ENCODE data around the gene APMAP.
"Not testable (repeated sequence)": the region's sequence is repeated elsewhere in the genome, so short reads cannot be mapped to it uniquely, and the experiment has no call there.

Gene APMAP

DNA sequence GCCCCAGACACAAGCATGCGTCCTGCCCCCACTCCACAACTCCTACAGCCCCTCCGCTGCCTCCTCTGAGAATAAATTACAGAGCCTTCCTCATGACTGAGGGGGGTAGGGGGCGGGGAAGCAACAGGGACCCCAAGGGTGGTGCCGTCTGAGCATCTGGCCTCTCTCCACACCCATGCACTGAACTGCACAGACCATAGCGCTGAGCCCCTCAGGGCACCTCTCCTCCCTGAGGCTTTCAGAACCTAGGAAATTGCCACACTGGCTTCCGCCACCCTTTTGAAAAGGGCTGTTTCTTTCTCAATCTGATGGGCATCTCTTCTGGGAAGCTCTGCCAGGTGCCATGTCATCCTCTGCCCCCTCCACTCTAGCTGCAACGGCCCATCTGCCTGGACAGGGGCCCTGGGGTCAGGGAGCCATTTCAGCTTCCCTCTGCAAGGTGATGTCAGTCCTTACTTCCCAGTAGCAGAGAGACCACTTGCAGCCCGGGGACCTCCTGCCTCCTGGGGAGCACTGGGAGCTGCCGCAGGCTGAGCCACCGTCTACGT, 40.9 kb downstream of the APMAP start:
- no peak for DNase-seq (ENCODE audit: low spot score)

- DNase-seq (ENCODE audit: low spot score): no peak
Observed at GRCh38 chr20:24950836-24951525, 41.6 kb downstream of the APMAP start.

DNA sequence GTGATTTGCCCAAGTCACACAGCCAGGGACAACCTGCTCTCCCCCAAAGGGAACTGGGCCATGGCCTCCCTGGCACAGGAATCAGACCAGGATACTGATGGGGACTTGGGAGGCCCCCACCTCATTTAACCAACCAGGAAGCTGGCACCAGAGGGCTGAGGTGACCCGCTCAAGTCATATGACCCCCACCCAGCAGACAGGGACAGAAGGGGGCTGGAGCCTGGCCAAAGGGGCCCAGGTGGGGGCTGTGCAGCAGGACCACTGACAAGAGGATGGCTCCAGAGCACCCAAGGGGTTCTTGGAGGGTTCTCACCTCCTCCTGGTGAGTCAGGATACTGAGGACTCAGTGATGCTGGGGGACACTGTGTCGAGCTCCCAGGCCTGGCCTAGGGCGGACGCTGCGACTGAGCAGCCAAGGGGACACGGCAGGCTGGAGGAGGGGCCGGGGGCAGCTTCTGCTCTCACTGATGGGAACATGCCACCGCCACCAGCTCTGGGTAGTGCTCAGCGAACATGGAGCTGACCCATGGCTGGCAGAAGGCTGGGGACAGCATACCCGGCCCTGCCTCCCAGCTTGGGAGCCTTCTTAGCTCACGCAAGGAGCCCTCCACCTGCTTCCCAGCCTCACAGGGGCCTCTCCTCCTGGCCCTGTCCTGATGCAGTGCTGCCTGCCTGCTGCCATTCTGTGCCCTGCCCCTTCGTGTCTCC, 42.3 kb downstream of the APMAP start:
- no peak for DNase-seq (ENCODE audit: low spot score)

DNA sequence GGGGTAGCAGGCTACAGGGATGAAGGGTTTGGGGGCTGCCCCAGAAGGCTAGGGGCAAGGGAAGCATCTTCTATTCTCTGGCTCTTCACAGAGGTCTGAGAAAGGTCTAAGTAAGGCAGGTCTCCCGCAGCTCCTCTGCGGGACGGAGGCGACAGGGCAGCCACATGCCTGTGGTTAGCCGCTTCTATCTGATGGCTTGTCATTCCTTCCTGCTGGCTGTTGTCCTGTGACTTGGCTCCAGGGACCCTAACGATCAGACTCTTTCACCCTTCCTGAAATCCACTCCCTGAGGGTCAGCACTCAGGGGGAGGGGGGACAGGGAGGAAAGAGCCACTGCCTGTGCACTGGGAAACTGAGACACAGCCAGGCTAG, 42.8 kb downstream of the APMAP start:
- DNase-seq (ENCODE audit: low spot score): no peak

GRCh38 chr20:24948939-24949679, 43.4 kb downstream of the APMAP start, which contains the start of gene CST7:
CST7 (plus strand) TSS chr20:24949269; CDS start chr20:24949506, 237 bp downstream.
- DNase-seq (ENCODE audit: low spot score): no peak

DNA sequence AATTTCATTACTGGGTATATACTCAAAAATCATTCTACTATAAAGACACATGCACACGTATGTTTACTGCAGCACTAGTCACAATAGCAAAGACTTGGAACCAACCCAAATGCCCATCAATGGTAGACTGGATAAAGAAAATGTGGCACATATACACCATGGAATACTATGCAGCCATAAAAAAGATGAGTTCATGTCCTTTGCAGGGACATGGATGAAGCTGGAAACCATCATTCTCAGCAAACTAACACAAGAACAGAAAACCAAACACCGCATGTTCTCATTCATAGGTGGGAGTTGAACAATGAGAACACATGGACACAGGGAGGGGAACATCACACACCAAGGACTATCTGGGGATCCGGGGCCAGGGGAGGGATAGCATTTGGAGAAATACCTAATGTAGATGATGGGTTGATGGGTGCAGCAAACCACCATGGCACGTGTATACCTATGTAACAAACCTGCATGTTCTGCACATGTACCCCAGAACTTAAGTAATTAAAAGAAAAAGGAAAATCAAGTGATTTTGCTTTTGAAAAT, 44.1 kb downstream of the APMAP start:
- DNase-seq (ENCODE audit: low spot score): not testable (repeated sequence)

- DNase-seq (ENCODE audit: low spot score): not testable (repeated sequence)
Observed at GRCh38 chr20:24946376-24946775, 46.2 kb downstream of the APMAP start.

DNA sequence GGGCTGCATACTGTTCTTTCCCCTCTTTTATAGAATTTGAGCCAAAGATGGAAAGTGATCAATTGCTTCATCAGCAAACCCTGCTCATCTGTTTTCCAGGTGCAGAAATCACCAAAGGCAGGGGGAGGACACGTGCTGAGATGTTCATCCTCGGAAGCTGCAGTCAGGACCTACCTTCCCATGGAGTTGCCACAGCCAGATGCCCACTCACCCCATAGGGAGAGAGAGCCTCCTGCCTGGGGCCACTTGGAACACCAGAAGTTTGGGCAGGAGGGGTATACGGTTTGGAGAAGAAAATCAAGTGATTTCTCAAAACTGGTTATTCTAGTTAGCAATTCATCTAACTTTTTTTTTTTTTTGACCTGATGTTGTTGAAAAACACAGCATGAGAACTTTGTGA, 48.8 kb downstream of the APMAP start:
- DNase-seq (ENCODE audit: low spot score): no peak

DNA sequence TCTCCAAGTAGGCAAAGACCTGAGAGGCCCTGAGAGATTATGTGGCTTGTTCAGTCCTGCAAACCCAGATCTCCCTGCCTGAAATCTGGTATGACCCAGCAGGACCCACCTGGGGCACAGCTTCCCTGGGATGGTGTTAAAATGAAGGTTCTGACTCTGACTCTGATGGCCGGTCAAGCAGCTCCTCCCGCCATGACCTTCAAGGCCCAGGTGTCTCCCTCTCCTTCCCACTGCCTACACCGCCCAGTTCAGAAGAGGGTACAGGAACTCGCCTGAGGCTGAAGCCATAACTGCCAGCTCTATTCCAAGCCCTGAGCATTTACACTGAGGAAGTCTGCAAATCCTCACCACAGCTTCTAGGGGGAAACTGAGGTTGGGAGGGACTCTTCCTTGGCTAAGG, 49.4 kb downstream of the APMAP start:
- DNase-seq (ENCODE audit: low spot score): no peak

- DNase-seq (ENCODE audit: low spot score): no peak
Observed at GRCh38 chr20:24942679-24943078, 49.9 kb downstream of the APMAP start.

DNA sequence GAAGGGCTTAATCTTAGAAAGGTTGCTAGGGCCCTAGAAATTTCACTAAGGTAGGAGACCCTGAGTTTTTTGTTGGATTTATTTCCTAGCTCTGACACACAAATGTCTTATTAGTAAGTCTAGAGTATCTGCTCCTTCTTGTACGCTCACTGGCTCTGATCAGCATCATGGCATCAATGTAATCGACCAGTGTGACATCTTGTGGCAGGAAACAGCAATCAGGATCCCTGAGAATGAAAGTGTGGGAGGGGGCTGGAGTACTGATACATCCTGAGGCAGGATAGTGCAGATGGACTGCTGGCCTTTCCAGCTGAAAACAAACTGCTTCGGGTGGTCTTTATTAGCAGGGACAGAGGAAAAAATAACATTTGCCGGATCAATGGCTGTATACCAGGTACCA, 53.5 kb downstream of the APMAP start:
- no peak for DNase-seq (ENCODE audit: low spot score)

- no peak for DNase-seq (ENCODE audit: low spot score)
Observed at GRCh38 chr20:24938498-24938897, 54.1 kb downstream of the APMAP start.

GRCh38 chr20:24937579-24937978, 55.0 kb downstream of the APMAP start:
- DNase-seq (ENCODE audit: low spot score): no peak

DNA sequence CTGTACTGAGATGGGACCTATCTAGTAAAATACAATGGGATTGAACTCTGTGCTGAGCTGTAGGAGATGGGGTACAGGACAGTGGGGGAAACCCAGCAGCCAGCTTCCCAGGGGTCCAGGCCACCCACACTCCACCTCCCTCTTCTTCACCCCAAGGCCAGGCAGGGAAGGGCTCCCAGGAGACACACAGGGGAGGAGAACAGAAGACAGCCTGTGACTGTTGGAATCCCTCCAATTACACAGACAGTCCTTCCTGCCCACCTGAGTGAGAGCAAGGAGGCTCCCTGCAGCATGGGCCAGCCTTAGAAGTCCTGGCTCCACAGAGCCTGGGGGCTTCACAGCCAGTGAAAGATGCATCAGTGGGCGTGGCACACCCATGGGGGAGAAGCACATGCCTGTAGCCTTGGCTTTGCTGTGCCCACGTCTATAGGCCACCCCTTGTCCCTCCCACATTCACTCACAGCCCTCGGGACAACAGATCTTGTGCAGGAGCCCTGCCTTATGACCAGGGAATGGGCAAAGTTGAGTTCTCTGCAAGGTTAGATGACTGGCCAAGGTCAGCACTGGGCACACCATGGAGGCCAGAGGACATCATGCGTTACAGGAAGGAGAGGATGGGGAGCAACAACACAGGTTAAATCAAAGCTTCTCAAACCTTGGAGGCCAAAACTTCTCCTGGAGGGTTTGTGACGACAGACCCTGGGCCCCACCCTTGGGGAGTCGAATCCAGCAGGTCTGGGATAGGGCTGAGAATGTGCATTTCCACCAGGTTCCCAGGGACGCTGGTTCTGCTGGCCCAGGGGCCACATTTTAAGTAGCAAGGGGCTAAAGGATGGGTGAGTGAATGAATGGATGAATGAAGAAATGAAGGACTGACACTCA, 55.8 kb downstream of the APMAP start:
- DNase-seq (ENCODE audit: low spot score): no peak

DNA sequence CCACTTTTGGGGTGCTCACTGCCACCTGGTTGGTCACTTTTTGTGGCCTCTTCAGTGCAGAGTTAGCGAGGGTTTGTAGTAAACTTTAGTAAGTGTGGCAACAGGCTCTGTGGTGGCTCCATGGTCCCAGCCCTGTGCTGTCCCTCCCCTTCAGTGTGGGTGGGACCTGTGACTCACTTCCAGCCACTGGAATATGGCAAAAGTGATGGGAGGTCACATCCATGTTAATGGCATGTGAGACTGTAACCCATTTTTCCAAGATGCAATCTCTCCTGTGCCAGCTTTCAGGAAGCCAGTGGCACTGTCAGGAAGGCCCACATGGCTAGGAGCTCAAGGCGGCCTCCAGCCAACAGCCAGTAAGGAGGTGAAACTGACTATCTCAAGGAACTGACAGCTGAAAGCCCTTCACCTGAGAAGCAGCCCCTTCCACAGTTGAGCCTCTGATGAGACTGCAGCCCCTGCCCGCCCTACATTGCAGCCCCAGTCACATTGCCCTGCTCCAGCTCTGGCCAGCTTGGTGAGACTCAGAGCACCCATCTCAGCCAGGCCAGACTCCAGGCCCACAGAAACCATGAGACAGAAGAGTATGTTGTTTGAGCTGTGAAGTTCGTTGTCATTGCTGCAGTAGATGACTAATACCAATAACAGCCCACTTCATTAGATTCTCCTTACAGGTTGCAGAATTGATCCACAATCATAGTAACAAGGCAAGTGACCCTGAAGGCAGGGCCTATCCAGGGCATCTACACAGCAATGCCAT, 56.6 kb downstream of the APMAP start:
- no peak for DNase-seq (ENCODE audit: low spot score)

DNA sequence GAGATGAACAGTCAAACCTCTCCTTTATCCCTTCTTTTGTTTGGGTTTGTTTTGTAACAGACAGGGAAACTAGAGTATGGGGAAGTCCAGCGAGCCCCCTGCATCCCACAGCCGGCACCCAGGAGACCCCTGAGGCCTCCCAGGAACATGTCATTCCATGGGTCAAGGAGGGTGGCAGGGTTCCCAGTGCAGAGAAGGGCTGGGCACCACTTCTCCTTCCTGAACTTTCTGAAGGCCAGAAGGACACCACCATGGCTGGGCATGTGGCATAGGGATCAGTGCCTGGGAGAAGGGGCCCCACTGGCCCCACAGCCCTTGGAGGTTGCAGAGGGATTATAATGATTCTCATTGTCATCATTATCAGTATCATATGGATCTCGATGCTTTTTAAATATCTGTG, 57.4 kb downstream of the APMAP start:
- DNase-seq (ENCODE audit: low spot score): no peak

DNA sequence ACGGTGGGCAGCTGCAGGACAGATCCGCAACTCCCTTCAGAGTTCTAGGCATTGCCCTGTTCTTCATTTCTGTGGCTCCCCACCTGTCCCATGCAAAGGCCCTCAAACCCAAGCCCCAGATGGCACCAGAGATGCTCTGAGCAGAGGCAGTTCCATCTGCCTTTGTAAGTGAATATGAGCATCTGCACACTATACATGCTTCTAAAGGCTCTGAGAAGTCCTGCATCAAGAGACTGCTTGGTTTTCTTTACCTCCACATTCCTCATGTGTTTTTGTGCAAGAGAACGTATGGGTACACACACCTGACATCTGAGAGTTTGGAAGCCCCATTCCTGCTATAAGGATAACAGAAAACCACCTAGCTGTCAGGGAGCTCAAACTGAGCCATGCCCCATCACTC, 57.8 kb downstream of the APMAP start:
- no peak for DNase-seq (ENCODE audit: low spot score)

GRCh38 chr20:24934101-24934661, 58.4 kb downstream of the APMAP start:
- DNase-seq (ENCODE audit: low spot score): no peak

- no peak for DNase-seq (ENCODE audit: low spot score)
Observed at GRCh38 chr20:24933266-24933908, 59.2 kb downstream of the APMAP start.

DNA sequence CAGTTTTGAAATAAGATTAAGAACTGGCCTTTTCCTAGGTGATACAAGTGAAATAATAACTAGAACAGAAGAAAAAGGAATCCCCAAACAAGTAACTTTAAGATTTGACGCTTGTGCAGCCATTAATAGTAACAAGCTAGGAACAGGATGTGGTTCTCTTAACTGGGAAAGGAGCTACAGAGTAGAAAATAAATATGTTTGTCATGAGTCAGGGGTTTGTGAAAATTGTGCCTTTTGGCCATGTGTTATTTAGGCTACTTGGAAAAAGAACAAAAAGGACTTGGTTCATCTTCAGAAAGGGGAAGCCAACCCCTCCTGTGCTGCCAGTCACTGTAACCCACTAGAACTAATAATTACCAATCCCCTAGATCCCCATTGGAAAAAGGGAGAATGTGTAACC, 60.7 kb downstream of the APMAP start:
- peak; percentile 8 for DNase-seq (ENCODE audit: low spot score)

Data from kidney capillary endothelial cell (primary cell).